Kidney epithelial cell (primary cell): ENCODE data around the gene IL1RAPL1. TPM values are rescaled to one million over a fixed set of nuclear protein-coding genes. Genes with fewer than 3 reads are reported as not detected.
A peak's percentile ranks its signal among the peaks of the same experiment; 100 is the strongest.

Source experiments
- DNase-seq: peaks from one replicate; pipeline ENCODE4 v3.0.0-alpha.2; 2010; ENCODE audit warnings: low read depth
- H3K27me3 ChIP-seq: 2 replicates; pipeline ENCODE4 v1.6.0; 2011; ENCODE audit warnings: low read length; ENCODE audit not compliant: control insufficient read depth, insufficient read depth
- H3K36me3 ChIP-seq: 2 replicates; pipeline ENCODE4 v1.5.1; 2011; ENCODE audit warnings: low read length; ENCODE audit not compliant: control insufficient read depth, insufficient read depth
- H3K4me3 ChIP-seq: 2 replicates; pipeline ENCODE4 v1.5.1; 2011; ENCODE audit warnings: low read depth, mild to moderate bottlenecking, control low read depth, low read length
- total RNA-seq: library from RNA; depleted of rRNA; stranded (reverse); fragments of >200 nt; gene quantifications from 2 replicates; pipeline ENCODE4 v1.2.3, GENCODE V29; 2015
- TF ChIP-seq, protein P1 (sequence below): IDR thresholded peaks from 2 replicates; pipeline ENCODE4 v1.5.1; 2011; ENCODE audit warnings: mild to moderate bottlenecking, moderate library complexity, low read length, control low read depth, inconsistent platforms; ENCODE audit not compliant: insufficient read depth, poor library complexity, severe bottlenecking

The IL1RAPL1 gene
- total RNA-seq, 1 donor from 2014 or later = not detected

DNA sequence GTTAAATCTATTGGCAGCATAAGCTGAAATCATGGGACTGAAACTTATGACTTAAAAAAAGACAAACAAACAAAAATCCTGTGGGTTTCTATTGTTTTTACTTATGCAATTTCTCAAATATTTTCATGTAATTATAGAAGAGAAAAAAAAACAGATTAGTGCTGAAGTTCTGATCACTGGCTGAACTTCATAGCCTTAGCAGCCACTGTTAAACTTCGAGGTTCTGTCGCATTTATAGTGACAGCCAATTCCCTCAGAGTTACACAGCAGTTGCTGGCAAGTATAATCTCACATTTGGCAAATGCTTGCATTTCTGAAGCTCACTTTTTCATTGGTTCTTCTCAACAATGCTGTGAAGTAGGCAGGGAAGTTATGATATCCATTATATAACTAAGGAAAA lies 879.2 kb downstream of the IL1RAPL1 start:
- no peaks in the 10 kb centered on the region for H3K36me3 ChIP-seq
- H3K4me3 ChIP-seq = no peak overlapping the region
- TF ChIP-seq, protein P1, sequence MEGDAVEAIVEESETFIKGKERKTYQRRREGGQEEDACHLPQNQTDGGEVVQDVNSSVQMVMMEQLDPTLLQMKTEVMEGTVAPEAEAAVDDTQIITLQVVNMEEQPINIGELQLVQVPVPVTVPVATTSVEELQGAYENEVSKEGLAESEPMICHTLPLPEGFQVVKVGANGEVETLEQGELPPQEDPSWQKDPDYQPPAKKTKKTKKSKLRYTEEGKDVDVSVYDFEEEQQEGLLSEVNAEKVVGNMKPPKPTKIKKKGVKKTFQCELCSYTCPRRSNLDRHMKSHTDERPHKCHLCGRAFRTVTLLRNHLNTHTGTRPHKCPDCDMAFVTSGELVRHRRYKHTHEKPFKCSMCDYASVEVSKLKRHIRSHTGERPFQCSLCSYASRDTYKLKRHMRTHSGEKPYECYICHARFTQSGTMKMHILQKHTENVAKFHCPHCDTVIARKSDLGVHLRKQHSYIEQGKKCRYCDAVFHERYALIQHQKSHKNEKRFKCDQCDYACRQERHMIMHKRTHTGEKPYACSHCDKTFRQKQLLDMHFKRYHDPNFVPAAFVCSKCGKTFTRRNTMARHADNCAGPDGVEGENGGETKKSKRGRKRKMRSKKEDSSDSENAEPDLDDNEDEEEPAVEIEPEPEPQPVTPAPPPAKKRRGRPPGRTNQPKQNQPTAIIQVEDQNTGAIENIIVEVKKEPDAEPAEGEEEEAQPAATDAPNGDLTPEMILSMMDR = no peak
- DNase-seq = no peak
- H3K27me3 ChIP-seq = no peaks in the 10 kb centered on the region

DNA sequence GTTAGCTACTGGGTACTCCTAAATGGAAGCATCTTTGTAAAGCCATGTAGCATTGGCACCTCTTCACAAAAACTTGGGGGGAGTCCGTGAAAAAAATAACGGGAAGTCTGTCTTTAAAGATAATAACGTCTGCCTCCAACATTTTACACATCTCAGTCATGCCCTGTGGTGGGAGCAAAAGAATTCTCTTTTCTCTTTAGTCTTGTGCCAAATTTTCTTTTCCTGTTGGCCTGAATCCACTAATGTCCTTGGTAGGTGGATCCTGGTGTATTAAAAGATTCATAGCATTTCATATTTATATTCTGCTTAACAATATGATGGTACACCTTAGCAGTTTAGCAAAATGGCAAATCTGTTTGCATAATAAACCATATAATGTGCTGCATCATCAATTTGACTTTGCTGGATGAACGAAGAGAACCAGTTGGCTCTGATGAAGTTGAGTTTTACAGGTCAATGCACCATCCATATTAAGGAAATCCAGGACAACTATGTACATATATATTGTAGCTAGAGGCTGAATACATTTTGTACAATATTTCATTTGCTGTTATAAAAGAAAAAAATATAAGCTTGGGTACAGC lies 881.8 kb downstream of the IL1RAPL1 start:
- Histone ChIP-seq H3K27me3 (no peaks in the 10 kb centered on the region), H3K4me3 (no peak overlapping the region), H3K36me3 (no peaks in the 10 kb centered on the region)
- DNase-seq = no peak
- TF ChIP-seq, protein P1 = no peak

DNA sequence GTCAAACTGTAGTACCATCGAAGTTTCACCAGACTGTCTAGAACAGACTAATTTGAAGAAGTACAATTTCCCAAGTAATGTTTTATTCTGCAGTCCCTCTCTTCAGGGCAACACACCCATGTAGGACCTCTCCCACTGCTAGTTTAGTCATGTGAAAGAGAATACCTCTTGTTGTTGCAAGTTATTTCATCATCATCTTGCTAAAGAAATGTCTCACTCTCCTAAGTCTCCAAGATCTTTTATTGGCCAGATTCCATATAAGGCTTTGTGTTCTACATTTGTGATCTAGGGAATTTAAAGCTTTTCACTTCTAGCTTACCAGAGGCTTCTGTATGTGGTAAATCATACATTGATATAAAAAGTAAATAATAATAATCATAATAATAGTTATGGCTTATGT lies 882.8 kb downstream of the IL1RAPL1 start:
- H3K4me3 ChIP-seq = no peak overlapping the region
- no peaks in the 10 kb centered on the region for H3K27me3 ChIP-seq
- H3K36me3 ChIP-seq = no peaks in the 10 kb centered on the region
- DNase-seq = peak; percentile 4
- TF ChIP-seq, protein P1 = no peak

DNA sequence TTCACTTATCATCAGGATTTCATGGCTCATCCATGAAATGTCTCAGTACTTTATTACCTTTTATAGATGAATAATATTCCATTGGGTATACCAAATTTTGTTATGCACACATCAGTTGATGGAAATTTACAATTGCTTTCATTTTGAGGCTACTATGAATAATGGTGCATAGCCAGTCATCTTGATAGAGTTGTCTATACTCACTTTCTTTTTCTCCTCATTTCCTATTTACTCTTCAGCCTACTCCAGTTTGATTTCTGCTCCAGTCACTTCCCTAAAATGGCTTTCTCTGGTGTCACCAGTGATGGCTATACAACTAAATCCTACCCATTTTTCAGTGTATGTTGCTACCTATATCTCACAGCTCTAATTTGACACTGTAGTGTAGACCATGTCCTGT lies 884.6 kb downstream of the IL1RAPL1 start:
- DNase-seq = no peak
- TF ChIP-seq, protein P1 = no peak
- Histone ChIP-seq H3K4me3 (no peak overlapping the region), H3K27me3 (no peaks in the 10 kb centered on the region), H3K36me3 (no peaks in the 10 kb centered on the region)

DNA sequence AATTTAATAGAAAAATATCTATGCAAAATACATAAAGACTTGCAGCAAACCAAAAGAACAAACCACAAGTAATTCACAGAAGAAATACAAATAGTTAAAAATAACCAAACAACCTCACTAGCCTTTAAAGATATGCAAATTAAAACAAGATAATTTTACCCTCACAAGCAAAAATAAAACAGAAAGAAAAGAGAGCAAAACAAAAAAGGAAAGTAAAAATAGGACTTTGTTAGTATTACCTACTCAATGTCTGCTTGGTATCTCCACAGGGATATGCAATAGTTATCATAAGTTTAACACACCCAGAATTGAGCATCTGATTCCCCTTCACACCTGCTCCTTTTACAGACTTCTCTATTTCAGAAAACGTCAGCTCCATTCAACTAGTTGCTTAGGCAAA lies 890.6 kb downstream of the IL1RAPL1 start:
- Histone ChIP-seq H3K36me3 (no peaks in the 10 kb centered on the region), H3K4me3 (no peak overlapping the region), H3K27me3 (no peaks in the 10 kb centered on the region)
- no peak for DNase-seq
- TF ChIP-seq, protein P1 = no peak
